ENCODE results near the gene MOB3B. TPM values are rescaled to one million over a fixed set of nuclear protein-coding genes. Genes with fewer than 3 reads are reported as not detected.

MOB3B gene
- total RNA-seq, 2 experiments from 2014 or later = 0.34 to 0.38 TPM

- intact Hi-C loops (cut with micrococcal nuclease) = no loop called here
- ChIA-PET POLR2A (interaction anchor here (0.6 kb wide), 1 partner anchor 24 kb away, joined by 3 read pairs; no protein-coding TSS in a partner anchor), CTCF (no interaction called here)
- no peaks in the 10 kb centered on the region for H3K27me3 Mint-ChIP-seq
- peaks cover 4% of the 10 kb centered on the region for H3K4me1 Mint-ChIP-seq (ENCODE audit: low read depth)
- H3K36me3 Mint-ChIP-seq = no peaks in the 10 kb centered on the region
- no peak overlapping the region for H3K27ac Mint-ChIP-seq
- no peak overlapping the region for H3K4me3 Mint-ChIP-seq
- no peak for DNase-seq
- H3K9me3 Mint-ChIP-seq = no peaks in the 10 kb centered on the region
Observed at GRCh38 chr9:27432308-27432707, 97.3 kb downstream of the MOB3B start.

- no peaks in the 10 kb centered on the region for H3K27me3 Mint-ChIP-seq
- CTCF ChIA-PET = no interaction called here
- peaks cover 4% of the 10 kb centered on the region for H3K4me1 Mint-ChIP-seq (ENCODE audit: low read depth)
- POLR2A ChIA-PET = interaction anchor here (0.6 kb wide), 1 partner anchor 23 kb away, joined by 3 read pairs; no protein-coding TSS in a partner anchor
- no peaks in the 10 kb centered on the region for H3K9me3 Mint-ChIP-seq
- intact Hi-C loops (cut with micrococcal nuclease) = no loop called here
- DNase-seq = no peak
- H3K36me3 Mint-ChIP-seq = no peaks in the 10 kb centered on the region
- H3K27ac Mint-ChIP-seq = no peak overlapping the region
- no peak overlapping the region for H3K4me3 Mint-ChIP-seq
Observed at GRCh38 chr9:27431543-27432147, 98.0 kb downstream of the MOB3B start.

DNA sequence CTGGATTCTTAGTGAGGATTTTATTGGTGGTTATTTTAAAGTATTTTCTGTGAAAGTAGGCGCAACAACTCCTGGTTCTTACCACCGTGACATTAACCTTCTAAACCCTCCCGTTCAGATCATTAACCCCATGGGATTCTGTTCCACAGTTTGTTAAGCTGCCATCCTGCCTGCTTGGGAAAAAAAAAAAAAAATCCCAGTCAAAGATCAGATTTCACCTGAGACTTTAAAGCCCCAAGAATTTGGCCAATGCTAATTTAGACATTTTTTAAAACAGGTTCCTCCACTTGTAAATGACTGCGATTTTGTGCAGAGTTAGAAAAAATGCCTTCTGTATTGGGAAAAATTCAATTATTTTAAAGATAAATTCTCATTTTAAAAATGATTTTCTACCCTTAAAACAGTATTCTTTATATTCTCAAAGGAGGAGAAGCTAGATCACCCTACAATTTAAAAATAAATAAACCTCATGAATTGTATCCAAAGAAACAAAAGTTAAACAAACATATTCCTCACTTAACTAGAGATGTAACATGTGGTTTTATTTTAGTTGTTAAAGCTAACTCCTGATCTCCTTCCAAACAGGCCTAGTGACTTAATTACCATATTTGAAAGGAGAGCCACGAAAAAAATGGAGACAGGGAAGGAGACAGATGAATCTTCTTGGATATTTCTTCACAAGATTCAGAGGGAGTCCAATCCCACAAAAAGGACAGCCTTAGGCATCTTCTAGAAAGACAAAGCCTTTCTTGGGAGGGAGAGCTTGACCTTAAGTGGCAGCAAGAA lies 98.7 kb downstream of the MOB3B start:
- ChIA-PET POLR2A (no interaction called here), CTCF (no interaction called here)
- no peak for DNase-seq
- intact Hi-C loops (cut with micrococcal nuclease) = no loop called here
- Mint-ChIP-seq H3K27me3 (no peaks in the 10 kb centered on the region), H3K4me3 (no peak overlapping the region), H3K36me3 (no peaks in the 10 kb centered on the region), H3K9me3 (no peaks in the 10 kb centered on the region), H3K4me1 (ENCODE audit: low read depth) (peaks cover 4% of the 10 kb centered on the region), H3K27ac (no peak overlapping the region)

GRCh38 chr9:27429917-27430316 lies 99.7 kb downstream of the MOB3B start:
- no peaks in the 10 kb centered on the region for H3K36me3 Mint-ChIP-seq
- H3K9me3 Mint-ChIP-seq = no peaks in the 10 kb centered on the region
- DNase-seq = no peak
- no peak overlapping the region for H3K27ac Mint-ChIP-seq
- peaks cover 4% of the 10 kb centered on the region for H3K4me1 Mint-ChIP-seq (ENCODE audit: low read depth)
- intact Hi-C loops (cut with micrococcal nuclease) = no loop called here
- H3K4me3 Mint-ChIP-seq = no peak overlapping the region
- ChIA-PET CTCF (no interaction called here), POLR2A (no interaction called here)
- no peaks in the 10 kb centered on the region for H3K27me3 Mint-ChIP-seq

DNA sequence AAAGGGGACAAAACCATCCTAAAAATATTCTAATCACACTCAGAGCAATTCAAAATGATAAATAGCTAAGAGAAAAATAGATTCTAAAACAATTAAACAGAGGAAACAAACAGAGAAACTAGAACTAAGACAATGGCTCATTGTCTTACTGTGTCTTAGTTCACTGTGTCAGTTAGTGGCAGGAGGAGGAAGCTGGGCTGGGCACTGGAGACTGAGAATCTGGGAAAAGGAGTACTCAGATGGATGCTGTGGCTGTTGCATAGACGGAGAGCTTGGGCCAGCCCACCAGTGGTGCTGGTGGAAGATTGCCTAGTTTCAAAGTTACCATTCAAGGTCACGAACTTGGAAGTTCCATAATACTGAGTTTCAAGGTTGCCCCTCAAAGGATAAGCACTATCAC lies 100.2 kb downstream of the MOB3B start:
- peaks cover 4% of the 10 kb centered on the region for H3K4me1 Mint-ChIP-seq (ENCODE audit: low read depth)
- no peak overlapping the region for H3K4me3 Mint-ChIP-seq
- H3K27me3 Mint-ChIP-seq = no peaks in the 10 kb centered on the region
- CTCF ChIA-PET = no interaction called here
- intact Hi-C loops (cut with micrococcal nuclease) = no loop called here
- H3K27ac Mint-ChIP-seq = no peak overlapping the region
- POLR2A ChIA-PET = no interaction called here
- no peak for DNase-seq
- H3K36me3 Mint-ChIP-seq = no peaks in the 10 kb centered on the region
- no peaks in the 10 kb centered on the region for H3K9me3 Mint-ChIP-seq

DNA sequence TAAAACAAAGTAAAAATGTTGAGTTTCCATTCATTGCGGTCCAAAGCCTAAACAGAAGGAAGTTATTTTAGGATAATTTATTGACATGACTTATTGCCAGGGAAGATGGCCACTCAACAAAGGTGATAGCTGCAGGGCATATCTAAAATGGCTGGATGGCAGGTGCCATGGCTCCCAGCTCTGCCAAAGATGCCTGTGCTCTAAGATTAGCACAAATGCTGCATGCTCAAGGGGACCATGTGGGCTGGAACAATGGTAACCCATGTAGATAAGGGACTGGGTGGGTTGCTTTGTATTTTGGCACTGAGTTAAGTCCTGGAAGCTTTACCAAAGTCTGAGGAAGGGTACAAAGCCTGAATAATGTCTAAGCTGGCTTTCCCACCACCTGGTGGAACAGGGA lies 101.1 kb downstream of the MOB3B start:
- no peak overlapping the region for H3K4me3 Mint-ChIP-seq
- intact Hi-C loops (cut with micrococcal nuclease) = no loop called here
- H3K36me3 Mint-ChIP-seq = no peaks in the 10 kb centered on the region
- ChIA-PET POLR2A (no interaction called here), CTCF (no interaction called here)
- no peak for DNase-seq
- no peaks in the 10 kb centered on the region for H3K27me3 Mint-ChIP-seq
- no peaks in the 10 kb centered on the region for H3K9me3 Mint-ChIP-seq
- H3K4me1 Mint-ChIP-seq (ENCODE audit: low read depth) = peaks cover 4% of the 10 kb centered on the region
- H3K27ac Mint-ChIP-seq = no peak overlapping the region

GRCh38 chr9:27427272-27427643 lies 102.4 kb downstream of the MOB3B start:
- intact Hi-C loops (cut with micrococcal nuclease) = no loop called here
- CTCF ChIA-PET = no interaction called here
- Mint-ChIP-seq H3K4me1 (ENCODE audit: low read depth) (no peaks in the 10 kb centered on the region), H3K27me3 (no peaks in the 10 kb centered on the region), H3K4me3 (no peak overlapping the region), H3K9me3 (no peaks in the 10 kb centered on the region), H3K27ac (no peak overlapping the region), H3K36me3 (no peaks in the 10 kb centered on the region)
- POLR2A ChIA-PET = no interaction called here
- no peak for DNase-seq

DNA sequence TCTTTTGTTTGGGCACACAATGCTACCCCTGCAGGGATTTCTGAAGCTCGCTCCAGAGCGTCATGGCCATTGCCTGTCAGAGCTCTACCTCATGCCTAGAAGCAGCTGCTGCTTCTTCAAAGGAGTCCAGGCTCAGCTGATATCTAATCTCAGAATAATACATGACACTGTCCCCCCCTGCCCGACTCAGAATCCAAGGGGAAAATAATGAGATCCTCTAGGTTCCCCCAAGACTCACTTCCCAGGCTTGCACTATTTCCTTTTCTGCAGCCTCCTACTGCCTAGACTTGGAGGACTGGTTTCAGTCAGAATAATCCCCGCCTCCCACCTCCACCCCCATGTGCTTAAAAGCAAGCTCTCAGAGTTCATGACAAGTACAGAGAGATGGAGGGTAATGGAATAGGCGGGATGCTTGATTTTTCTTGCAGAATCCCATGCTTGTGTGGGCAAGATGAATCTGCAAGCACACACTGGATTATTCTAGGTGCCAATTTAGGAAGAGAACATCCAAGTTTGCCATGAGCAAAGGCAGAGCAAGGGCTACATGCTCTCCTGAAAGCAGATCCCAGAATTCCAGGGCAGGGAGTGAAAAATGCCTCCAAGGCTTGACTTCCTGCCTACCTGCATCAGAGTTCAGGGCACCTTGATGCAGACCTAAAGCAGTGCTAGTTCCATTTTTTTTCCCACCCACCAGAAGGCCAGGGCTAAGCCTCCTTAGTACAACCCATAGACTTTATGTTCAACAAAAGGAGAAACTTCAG lies 102.9 kb downstream of the MOB3B start:
- no peaks in the 10 kb centered on the region for H3K9me3 Mint-ChIP-seq
- H3K27ac Mint-ChIP-seq = no peak overlapping the region
- H3K4me1 Mint-ChIP-seq (ENCODE audit: low read depth) = no peaks in the 10 kb centered on the region
- intact Hi-C loops (cut with micrococcal nuclease) = no loop called here
- ChIA-PET POLR2A (no interaction called here), CTCF (no interaction called here)
- no peak for DNase-seq
- H3K4me3 Mint-ChIP-seq = no peak overlapping the region
- H3K27me3 Mint-ChIP-seq = no peaks in the 10 kb centered on the region
- no peaks in the 10 kb centered on the region for H3K36me3 Mint-ChIP-seq

GRCh38 chr9:27425827-27426510 lies 103.6 kb downstream of the MOB3B start:
- Mint-ChIP-seq H3K4me1 (ENCODE audit: low read depth) (no peaks in the 10 kb centered on the region), H3K4me3 (no peak overlapping the region), H3K9me3 (no peaks in the 10 kb centered on the region), H3K27me3 (no peaks in the 10 kb centered on the region), H3K27ac (no peak overlapping the region), H3K36me3 (no peaks in the 10 kb centered on the region)
- intact Hi-C loops (cut with micrococcal nuclease) = no loop called here
- POLR2A ChIA-PET = no interaction called here
- DNase-seq = no peak
- CTCF ChIA-PET = no interaction called here

DNA sequence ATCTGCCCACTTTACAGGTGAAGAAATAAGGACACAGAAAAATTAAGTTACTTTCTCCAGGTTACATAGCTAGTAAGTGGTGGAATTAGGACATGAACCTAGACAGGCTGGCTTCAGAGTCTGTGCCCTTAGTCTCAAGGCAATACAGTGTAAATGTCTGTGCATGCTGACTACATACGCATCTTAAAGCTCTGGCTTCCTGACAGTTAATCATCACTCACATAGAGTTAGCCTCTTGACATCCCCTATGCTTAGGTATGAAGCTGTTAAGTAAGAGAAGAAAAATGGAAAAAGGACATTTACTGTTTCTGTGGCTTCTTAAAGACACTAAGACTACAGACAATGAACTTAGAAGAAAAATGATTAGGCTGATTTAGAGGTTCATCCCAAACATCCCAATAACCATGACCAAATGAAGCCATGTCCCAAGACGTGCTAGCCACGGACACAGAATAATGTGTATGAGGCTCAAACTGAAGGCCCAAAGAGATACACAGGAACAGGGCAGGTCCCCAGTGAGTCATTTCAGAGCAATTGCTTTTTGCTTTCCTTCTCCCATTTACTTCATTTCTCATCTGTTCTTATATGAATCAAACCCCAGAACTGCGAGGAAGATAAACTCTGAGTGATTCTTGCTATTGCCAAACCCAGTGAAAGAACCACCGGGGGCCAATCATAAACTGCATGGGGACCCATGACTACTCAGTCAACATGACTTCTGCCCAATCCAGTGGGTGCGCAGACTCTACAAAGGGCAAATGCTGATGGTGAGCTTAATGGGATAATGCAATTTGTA lies 105.5 kb downstream of the MOB3B start:
- H3K4me3 Mint-ChIP-seq = no peak overlapping the region
- no peaks in the 10 kb centered on the region for H3K4me1 Mint-ChIP-seq (ENCODE audit: low read depth)
- ChIA-PET POLR2A (no interaction called here), CTCF (no interaction called here)
- no peaks in the 10 kb centered on the region for H3K36me3 Mint-ChIP-seq
- H3K27me3 Mint-ChIP-seq = no peaks in the 10 kb centered on the region
- no peak overlapping the region for H3K27ac Mint-ChIP-seq
- no peaks in the 10 kb centered on the region for H3K9me3 Mint-ChIP-seq
- DNase-seq = peak; percentile 12
- intact Hi-C loops (cut with micrococcal nuclease) = no loop called here

DNA sequence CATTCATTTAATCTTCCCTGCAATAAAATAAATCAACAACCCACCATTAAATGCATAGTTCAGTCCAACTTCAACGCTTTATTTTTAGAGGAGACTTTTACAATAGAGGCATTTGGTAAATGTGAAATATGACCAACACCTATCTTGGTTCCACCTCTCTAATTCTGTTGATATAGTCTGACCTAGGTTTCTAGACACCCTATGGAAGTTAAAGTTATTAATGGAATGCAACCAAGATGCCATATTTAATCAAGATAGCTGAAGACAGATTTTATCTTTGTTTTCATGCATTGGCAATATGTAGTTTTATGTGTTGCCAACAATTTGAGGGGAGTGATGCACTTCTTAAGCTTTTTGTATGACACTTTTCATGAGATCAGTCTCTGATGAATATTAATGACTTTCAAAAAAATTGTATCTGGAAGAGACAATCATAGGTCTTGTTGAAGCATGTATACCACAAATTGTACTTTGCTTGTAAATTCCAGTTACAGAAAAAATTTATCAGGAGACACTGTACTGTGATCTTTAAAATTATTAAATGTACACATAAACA lies 107.3 kb downstream of the MOB3B start:
- DNase-seq = no peak
- intact Hi-C loops (cut with micrococcal nuclease) = no loop called here
- no peaks in the 10 kb centered on the region for H3K9me3 Mint-ChIP-seq
- H3K27ac Mint-ChIP-seq = no peak overlapping the region
- no peaks in the 10 kb centered on the region for H3K27me3 Mint-ChIP-seq
- H3K4me1 Mint-ChIP-seq (ENCODE audit: low read depth) = no peaks in the 10 kb centered on the region
- POLR2A ChIA-PET = no interaction called here
- no peaks in the 10 kb centered on the region for H3K36me3 Mint-ChIP-seq
- CTCF ChIA-PET = no interaction called here
- H3K4me3 Mint-ChIP-seq = no peak overlapping the region

DNA sequence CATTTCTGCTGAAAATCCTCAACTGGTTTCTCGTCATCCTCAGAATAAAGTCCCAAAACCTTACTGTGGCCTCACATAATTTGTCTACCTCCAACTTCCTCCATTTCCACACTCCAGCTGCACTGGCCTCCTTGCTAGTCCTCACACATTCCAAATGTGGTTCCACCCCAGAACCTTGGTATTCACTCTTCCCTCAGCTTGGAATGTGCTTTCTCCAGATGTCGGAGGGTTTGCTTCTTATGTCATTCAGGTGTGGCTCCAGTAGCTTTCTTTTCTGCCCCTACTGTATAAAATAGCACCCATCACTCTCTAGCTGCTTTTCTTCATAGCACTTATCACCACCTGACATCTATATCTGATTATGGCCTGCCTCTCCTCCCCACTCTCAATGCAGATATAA lies 108.0 kb downstream of the MOB3B start:
- no peak overlapping the region for H3K4me3 Mint-ChIP-seq
- no peaks in the 10 kb centered on the region for H3K27me3 Mint-ChIP-seq
- intact Hi-C loops (cut with micrococcal nuclease) = no loop called here
- no peak overlapping the region for H3K27ac Mint-ChIP-seq
- no peak for DNase-seq
- no peaks in the 10 kb centered on the region for H3K4me1 Mint-ChIP-seq (ENCODE audit: low read depth)
- CTCF ChIA-PET = no interaction called here
- POLR2A ChIA-PET = no interaction called here
- no peaks in the 10 kb centered on the region for H3K36me3 Mint-ChIP-seq
- no peaks in the 10 kb centered on the region for H3K9me3 Mint-ChIP-seq

All from activated CD4-positive, alpha-beta memory T cell treated with anti-CD3 and anti-CD28 coated beads for 36 hours (primary cell).